Mesothelial cell of epicardium (in vitro differentiated cells): ENCODE measurements around the gene RFX3. TPM values are rescaled to one million over a fixed set of nuclear protein-coding genes. Genes with fewer than 3 reads are reported as not detected.

Experiments used
- DNase-seq, 2 experiments: peaks; one replicate each; pipeline ENCODE4 v3.0.0; 2021; ENCODE audit warnings: low spot score in 2 of 2; ENCODE audit not compliant: unreplicated experiment in 2 of 2
- H3K27ac Mint-ChIP-seq: 2 replicates; pipeline ENCODE4 v1.8.0; 2021; ENCODE audit warnings: mixed read lengths
- H3K27me3 Mint-ChIP-seq: 2 replicates; pipeline ENCODE4 v1.8.0; 2021; ENCODE audit warnings: low read depth, mixed read lengths
- H3K36me3 Mint-ChIP-seq: 2 replicates; pipeline ENCODE4 v1.8.0; 2021; ENCODE audit warnings: mixed read lengths
- H3K4me1 Mint-ChIP-seq: 2 replicates; pipeline ENCODE4 v1.8.0; 2021; ENCODE audit warnings: mixed read lengths
- H3K4me3 Mint-ChIP-seq: 2 replicates; pipeline ENCODE4 v1.8.0; 2021; ENCODE audit warnings: mild to moderate bottlenecking, moderate library complexity, mixed read lengths
- H3K9me3 Mint-ChIP-seq: 2 replicates; pipeline ENCODE4 v1.8.0; 2021; ENCODE audit warnings: mixed read lengths
- CTCF ChIP-seq: fragments of 200-600 bp; sonication (generic); IDR thresholded peaks from one replicate; pipeline ENCODE4 v1.5.0; 2021; ENCODE audit warnings: antibody characterized with exemption; ENCODE audit not compliant: unreplicated experiment
- total RNA-seq: library from RNA; stranded (reverse); gene quantifications from 3 replicates; pipeline ENCODE4 v1.2.1, GENCODE V29; 2021

Gene RFX3
- total RNA-seq, 1 donor from 2014 or later, result 42.5 TPM

- Mint-ChIP-seq H3K36me3 (peaks cover 51% of the 10 kb centered on the region), H3K4me1 (no peaks in the 10 kb centered on the region), H3K27ac (no peak overlapping the region), H3K9me3 (no peaks in the 10 kb centered on the region), H3K27me3 (no peaks in the 10 kb centered on the region), H3K4me3 (no peak overlapping the region)
- no peak for TF ChIP-seq CTCF
- no peak for DNase-seq
These were observed 275.1 kb downstream of the RFX3 start for GRCh38 chr9:3250741-3251140.

- H3K27ac Mint-ChIP-seq, result no peak overlapping the region
- no peak for DNase-seq
- peaks cover 38% of the 10 kb centered on the region for H3K36me3 Mint-ChIP-seq
- H3K9me3 Mint-ChIP-seq, result no peaks in the 10 kb centered on the region
- TF ChIP-seq CTCF, result no peak
- no peaks in the 10 kb centered on the region for H3K4me1 Mint-ChIP-seq
- no peak overlapping the region for H3K4me3 Mint-ChIP-seq
- no peaks in the 10 kb centered on the region for H3K27me3 Mint-ChIP-seq
These were observed 278.6 kb downstream of the RFX3 start for GRCh38 chr9:3247211-3247610.

- no peaks in the 10 kb centered on the region for H3K27me3 Mint-ChIP-seq
- no peak for TF ChIP-seq CTCF
- H3K4me3 Mint-ChIP-seq, result no peak overlapping the region
- no peak overlapping the region for H3K27ac Mint-ChIP-seq
- H3K9me3 Mint-ChIP-seq, result no peaks in the 10 kb centered on the region
- no peak for DNase-seq
- peaks cover 34% of the 10 kb centered on the region for H3K36me3 Mint-ChIP-seq
- peaks cover 6% of the 10 kb centered on the region for H3K4me1 Mint-ChIP-seq
These were observed 279.6 kb downstream of the RFX3 start for GRCh38 chr9:3246241-3246640.

GRCh38 chr9:3244963-3245653 lies 280.7 kb downstream of the RFX3 start:
- H3K4me1 Mint-ChIP-seq, result peaks cover 10% of the 10 kb centered on the region
- no peak overlapping the region for H3K4me3 Mint-ChIP-seq
- no peak for TF ChIP-seq CTCF
- no peak overlapping the region for H3K27ac Mint-ChIP-seq
- no peaks in the 10 kb centered on the region for H3K27me3 Mint-ChIP-seq
- DNase-seq, result no peak
- no peaks in the 10 kb centered on the region for H3K9me3 Mint-ChIP-seq
- H3K36me3 Mint-ChIP-seq, result peaks cover 28% of the 10 kb centered on the region

GRCh38 chr9:3243683-3244082 lies 282.1 kb downstream of the RFX3 start:
- H3K36me3 Mint-ChIP-seq, result peaks cover 28% of the 10 kb centered on the region
- no peak for TF ChIP-seq CTCF
- H3K27me3 Mint-ChIP-seq, result no peaks in the 10 kb centered on the region
- no peak overlapping the region for H3K4me3 Mint-ChIP-seq
- no peak for DNase-seq
- H3K9me3 Mint-ChIP-seq, result no peaks in the 10 kb centered on the region
- no peak overlapping the region for H3K27ac Mint-ChIP-seq
- peaks cover 10% of the 10 kb centered on the region for H3K4me1 Mint-ChIP-seq
